Activated CD4-positive, alpha-beta T cell treated with anti-CD3 and anti-CD28 coated beads, Interleukin-2, amount 10 ng/mL, durations not matched to agents 7 days and 5 days (primary cell): Measurements from ENCODE around the gene KIAA2012. TPM values are rescaled to one million over a fixed set of nuclear protein-coding genes. Genes with fewer than 3 reads are reported as not detected.
"Not testable (repeated sequence)": the region's sequence is repeated elsewhere in the genome, so short reads cannot be mapped to it uniquely, and the experiment has no call there.

Experiments
- CTCF ChIA-PET: fragments of 350-600 bp; sonication (Branson Sonifier 250); formaldehyde crosslinking; loops from one replicate; lab custom pipeline; 2021; ENCODE audit warnings: antibody characterized with exemption; lab: Charles Lee
- POLR2A ChIA-PET: fragments of 350-600 bp; sonication (Branson Sonifier 250); formaldehyde crosslinking; loops from one replicate; lab custom pipeline; 2021; ENCODE audit warnings: antibody characterized with exemption; lab: Charles Lee
- DNase-seq: peaks from one replicate; pipeline ENCODE4 v3.0.0-alpha.2; 2020
- H3K27ac Mint-ChIP-seq: one replicate; pipeline ENCODE4 v1.8.0; 2021; ENCODE audit warnings: mild to moderate bottlenecking, moderate library complexity, mixed read lengths
- H3K27me3 Mint-ChIP-seq: one replicate; pipeline ENCODE4 v1.8.0; 2021; ENCODE audit warnings: mixed read lengths
- H3K36me3 Mint-ChIP-seq: one replicate; pipeline ENCODE4 v1.8.0; 2021; ENCODE audit warnings: low read depth, mixed read lengths
- H3K4me1 Mint-ChIP-seq: one replicate; pipeline ENCODE4 v1.8.0; 2021; ENCODE audit warnings: mixed read lengths
- H3K4me3 Mint-ChIP-seq: one replicate; pipeline ENCODE4 v1.8.0; 2021; ENCODE audit warnings: mild to moderate bottlenecking, moderate library complexity, mixed read lengths
- H3K9me3 Mint-ChIP-seq: one replicate; pipeline ENCODE4 v1.8.0; 2021; ENCODE audit warnings: mixed read lengths
- total RNA-seq, 2 experiments: library from RNA; stranded (reverse); gene quantifications; one replicate each; pipeline ENCODE4 v1.2.3, GENCODE V29; 2021

The KIAA2012 gene
- total RNA-seq, 2 experiments from 2014 or later, result not detected

DNA sequence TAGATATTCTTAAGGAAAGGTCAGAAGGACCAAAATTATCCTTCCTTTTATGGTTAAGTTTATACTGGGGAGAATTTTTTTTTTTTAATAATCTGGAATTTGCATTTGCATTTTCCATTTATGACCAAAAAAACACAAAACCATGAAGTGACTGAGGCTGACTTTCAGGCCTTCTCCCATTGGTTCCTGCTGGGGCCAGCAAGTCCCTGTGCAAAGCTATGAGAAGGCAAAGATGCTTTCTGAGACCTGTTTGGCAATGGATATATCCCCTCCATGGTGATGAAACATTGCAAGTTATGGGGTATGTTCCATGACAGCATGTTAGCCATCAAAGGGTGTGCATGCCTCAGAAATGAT, 60.8 kb downstream of the KIAA2012 start:
- CTCF ChIA-PET, result no interaction called here
- Mint-ChIP-seq H3K4me1 (no peaks in the 10 kb centered on the region), H3K4me3 (no peak overlapping the region), H3K27ac (no peak overlapping the region), H3K36me3 (no peaks in the 10 kb centered on the region), H3K9me3 (no peaks in the 10 kb centered on the region), H3K27me3 (no peaks in the 10 kb centered on the region)
- no peak for DNase-seq
- POLR2A ChIA-PET, result no interaction called here

DNA sequence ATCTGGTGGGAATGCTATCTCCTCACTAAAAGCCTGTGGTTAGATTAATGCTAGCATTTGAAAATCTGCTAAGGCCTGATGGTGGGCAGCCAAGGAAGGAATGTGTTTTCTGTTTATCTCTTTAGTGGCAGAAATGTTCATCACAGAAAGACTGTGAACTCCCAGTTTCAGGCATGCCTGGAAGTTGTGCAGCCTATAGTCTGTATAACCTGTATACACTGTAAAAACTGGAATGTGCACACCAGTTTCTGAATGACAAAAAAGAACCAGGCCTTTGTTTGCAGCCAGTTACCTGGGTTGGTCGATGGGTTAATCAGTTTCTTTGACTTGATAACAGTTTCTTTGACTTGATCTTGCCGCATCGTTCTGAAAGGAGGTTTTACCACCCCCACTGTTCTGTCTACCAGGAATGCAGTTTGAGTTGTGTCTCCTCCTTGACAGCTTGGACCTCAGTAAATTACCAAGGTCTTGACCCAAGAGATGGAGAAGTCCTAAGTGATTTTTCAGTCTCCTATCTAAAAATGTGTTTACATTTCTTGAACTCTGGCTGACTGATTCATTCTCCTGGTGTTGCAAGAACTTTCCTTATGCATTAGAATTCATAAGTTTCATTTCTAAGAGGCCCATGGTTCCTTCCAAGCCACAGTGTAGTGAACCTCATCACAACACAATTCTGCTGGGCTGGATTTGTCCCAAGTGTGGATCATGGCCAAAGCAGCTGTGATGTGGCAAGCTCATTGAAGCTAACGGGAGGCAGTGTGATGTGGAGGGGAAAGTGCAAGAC, 62.2 kb downstream of the KIAA2012 start:
- no peaks in the 10 kb centered on the region for H3K27me3 Mint-ChIP-seq
- no peak overlapping the region for H3K4me3 Mint-ChIP-seq
- ChIA-PET CTCF (interaction anchor here (1.2 to 1.5 kb wide), 2 partner anchors 9 to 16 kb away, joined by 4 to 5 read pairs; no protein-coding TSS in a partner anchor), POLR2A (no interaction called here)
- H3K9me3 Mint-ChIP-seq, result no peaks in the 10 kb centered on the region
- no peaks in the 10 kb centered on the region for H3K4me1 Mint-ChIP-seq
- no peak for DNase-seq
- H3K27ac Mint-ChIP-seq, result no peak overlapping the region
- no peaks in the 10 kb centered on the region for H3K36me3 Mint-ChIP-seq

DNA sequence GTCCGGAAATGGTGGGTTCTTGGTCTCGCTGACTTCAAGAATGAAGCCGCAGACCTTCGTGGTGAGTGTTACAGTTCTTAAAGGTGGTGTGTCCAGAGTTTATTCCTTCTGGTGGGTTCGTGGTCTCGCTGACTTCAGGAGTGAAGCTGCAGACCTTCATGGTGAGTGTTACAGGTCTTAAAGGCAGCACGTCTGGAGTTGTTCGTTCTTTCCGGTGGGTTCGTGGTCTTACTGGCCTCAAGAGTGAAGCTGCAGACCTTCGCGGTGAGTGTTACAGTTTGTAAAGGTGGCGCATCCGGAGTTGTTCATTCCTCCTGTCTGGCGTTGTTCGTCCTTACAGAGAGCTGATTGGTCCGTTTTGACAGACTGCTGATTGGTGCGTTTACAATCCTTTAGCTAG, 63.0 kb downstream of the KIAA2012 start:
- H3K4me3 Mint-ChIP-seq, H3K4me1 Mint-ChIP-seq, H3K27ac Mint-ChIP-seq, H3K36me3 Mint-ChIP-seq, H3K9me3 Mint-ChIP-seq, H3K27me3 Mint-ChIP-seq, DNase-seq, POLR2A ChIA-PET: not testable (repeated sequence)
- CTCF ChIA-PET, result interaction anchor here (1.2 to 1.5 kb wide), 2 partner anchors 10 to 17 kb away, joined by 4 to 5 read pairs; no protein-coding TSS in a partner anchor

DNA sequence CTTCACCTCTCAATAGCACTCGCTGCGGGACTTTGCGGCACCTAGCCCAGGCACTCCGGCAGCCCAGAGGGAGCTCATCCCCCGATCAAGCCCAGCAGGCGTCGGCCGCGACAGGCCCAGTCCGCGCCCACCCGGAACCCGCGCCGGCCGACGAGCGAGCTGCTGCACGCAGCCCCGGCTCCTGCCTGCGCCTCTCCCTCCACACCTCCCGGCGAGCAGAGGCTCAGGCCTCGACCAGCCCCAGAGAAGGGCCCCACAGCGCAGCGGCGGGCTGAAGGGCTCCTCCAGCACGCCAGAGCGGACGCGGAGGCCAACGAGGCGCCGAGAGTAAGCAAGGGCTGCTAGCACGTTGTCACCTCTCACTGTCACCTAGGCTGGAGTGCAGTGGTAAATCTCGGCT, 63.5 kb downstream of the KIAA2012 start:
- Mint-ChIP-seq H3K4me3 (no peak overlapping the region), H3K36me3 (no peaks in the 10 kb centered on the region), H3K27me3 (no peaks in the 10 kb centered on the region), H3K4me1 (no peaks in the 10 kb centered on the region), H3K9me3 (no peaks in the 10 kb centered on the region), H3K27ac (no peak overlapping the region)
- CTCF ChIA-PET, result interaction anchor here (0.6 to 1.5 kb wide), 4 partner anchors 9 to 1048 kb away, joined by 3 to 6 read pairs (median 4); no protein-coding TSS in a partner anchor
- POLR2A ChIA-PET, result no interaction called here
- no peak for DNase-seq

DNA sequence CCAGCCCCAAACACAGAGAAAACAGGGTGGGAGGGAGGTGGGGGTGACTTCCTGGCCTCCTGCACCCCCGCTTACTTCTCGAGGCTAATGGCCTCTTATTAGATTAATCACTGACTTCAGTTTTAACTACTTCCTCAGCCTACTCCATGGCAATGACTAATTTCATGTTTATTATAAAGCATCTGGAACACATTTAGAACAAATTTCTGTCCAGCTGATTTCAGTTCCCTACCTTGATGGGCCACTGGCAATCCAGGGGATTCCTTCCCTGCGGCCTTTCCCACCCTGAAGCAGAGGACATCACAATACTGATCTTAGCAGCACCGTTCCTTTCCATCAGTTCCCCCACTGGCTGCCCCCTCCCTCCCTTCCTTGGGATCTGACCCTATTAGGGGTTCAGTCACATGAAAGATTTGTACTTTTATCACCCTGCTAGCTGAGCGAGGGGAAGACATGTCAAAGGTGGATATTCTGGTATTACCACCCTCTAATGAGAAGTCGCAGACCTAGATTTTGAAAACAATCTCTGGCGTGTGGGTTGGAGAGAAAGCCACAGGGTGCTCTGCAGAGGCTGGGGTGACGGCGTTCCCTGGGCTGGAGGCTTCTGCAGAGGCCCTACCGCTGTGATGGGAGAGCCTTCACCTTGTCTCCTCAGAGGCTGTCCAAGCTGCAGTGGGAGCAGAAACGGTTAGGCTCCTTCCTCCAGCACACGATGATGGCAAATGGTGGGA, 67.6 kb downstream of the KIAA2012 start:
- no peaks in the 10 kb centered on the region for H3K36me3 Mint-ChIP-seq
- CTCF ChIA-PET, result interaction anchor here (0.6 kb wide), 1 partner anchor 73 kb away, joined by 4 read pairs; no protein-coding TSS in a partner anchor

DNA sequence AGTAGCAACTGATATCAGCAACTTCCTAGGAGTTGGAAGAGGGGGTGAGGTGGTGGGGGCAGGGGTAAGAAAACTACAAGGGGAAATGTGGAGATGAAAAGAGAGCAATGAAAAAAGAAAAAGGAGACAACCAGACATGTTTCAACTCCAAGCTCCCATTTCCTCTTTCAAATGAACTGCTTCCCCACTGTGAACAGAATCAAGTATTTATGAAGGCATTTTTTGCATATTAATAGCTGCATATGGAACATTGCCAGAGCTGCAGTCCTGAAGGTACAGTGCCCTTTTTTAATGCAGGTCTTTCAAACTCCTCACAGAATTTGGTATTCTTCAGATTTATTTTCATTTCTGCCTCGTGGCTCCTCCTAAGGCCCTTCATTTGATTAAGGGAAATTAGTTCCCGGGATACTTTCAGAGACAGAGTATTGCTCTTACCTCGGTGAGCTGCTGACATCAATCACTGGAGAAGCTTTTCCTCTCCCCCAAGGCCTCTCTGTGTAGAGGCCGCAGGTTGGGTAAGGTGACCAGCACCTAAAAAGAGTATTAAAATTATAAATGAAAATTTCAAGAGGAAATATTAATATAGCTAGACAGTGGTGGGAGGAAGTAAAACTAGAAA, 68.4 kb downstream of the KIAA2012 start:
- ChIA-PET CTCF (interaction anchor here (0.6 kb wide), 1 partner anchor 73 kb away, joined by 4 read pairs; no protein-coding TSS in a partner anchor), POLR2A (no interaction called here)
- Mint-ChIP-seq H3K36me3 (no peaks in the 10 kb centered on the region), H3K4me3 (no peak overlapping the region), H3K4me1 (no peaks in the 10 kb centered on the region), H3K27ac (no peak overlapping the region), H3K27me3 (peaks cover 12% of the 10 kb centered on the region), H3K9me3 (no peaks in the 10 kb centered on the region)
- no peak for DNase-seq

More for the DNA sequence above, 67.6 kb downstream of the KIAA2012 start:
- no peaks in the 10 kb centered on the region for H3K9me3 Mint-ChIP-seq
- no peak for DNase-seq
- POLR2A ChIA-PET, result no interaction called here
- no peaks in the 10 kb centered on the region for H3K4me1 Mint-ChIP-seq
- no peak overlapping the region for H3K4me3 Mint-ChIP-seq
- H3K27ac Mint-ChIP-seq, result no peak overlapping the region
- H3K27me3 Mint-ChIP-seq, result peaks cover 12% of the 10 kb centered on the region

DNA sequence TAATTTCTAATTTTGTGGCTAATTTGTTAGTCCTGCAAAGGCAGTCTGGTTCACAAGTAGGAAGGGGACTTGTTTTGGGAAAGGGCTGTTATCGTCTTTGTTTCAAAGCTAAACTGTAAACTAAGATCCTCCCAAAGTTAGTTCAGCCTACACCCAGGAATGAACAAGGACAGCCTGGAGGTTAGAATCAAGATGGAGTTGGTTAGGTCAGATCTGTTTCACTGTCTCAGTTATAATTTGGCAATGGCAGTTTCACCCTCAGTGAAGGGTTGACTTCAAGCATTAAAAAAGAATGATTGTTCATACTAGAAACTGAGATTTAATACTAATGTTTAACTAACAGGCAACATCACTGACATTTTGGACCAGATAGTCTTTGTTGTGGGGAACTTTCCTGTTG, 69.5 kb downstream of the KIAA2012 start:
- Mint-ChIP-seq H3K4me3 (no peak overlapping the region), H3K9me3 (no peaks in the 10 kb centered on the region), H3K36me3 (no peaks in the 10 kb centered on the region), H3K4me1 (no peaks in the 10 kb centered on the region), H3K27me3 (peaks cover 12% of the 10 kb centered on the region), H3K27ac (no peak overlapping the region)
- ChIA-PET POLR2A (no interaction called here), CTCF (no interaction called here)
- DNase-seq, result no peak

DNA sequence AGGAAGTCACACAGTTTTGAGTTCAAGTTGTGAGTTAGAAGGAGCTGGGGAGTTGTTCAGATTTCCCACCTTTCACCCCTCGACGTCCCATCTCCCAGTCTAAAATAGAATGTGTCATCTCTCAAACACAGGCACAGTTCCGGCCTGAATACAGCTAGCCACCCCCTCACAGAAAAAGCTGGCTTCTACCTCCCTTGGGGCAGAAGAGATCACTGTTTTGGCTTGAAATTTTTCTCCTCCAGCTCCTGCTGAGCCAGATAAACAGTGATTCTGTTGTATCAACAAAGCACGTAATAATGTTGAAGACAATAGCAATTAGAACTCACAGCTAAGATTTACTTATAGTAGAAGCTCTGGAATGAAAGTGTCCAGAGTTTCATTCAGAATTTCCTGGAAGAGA, 74.7 kb downstream of the KIAA2012 start:
- no peak overlapping the region for H3K4me3 Mint-ChIP-seq
- H3K27me3 Mint-ChIP-seq, result peaks cover 20% of the 10 kb centered on the region
- ChIA-PET CTCF (no interaction called here), POLR2A (no interaction called here)
- H3K9me3 Mint-ChIP-seq, result no peaks in the 10 kb centered on the region
- DNase-seq, result no peak
- H3K27ac Mint-ChIP-seq, result no peak overlapping the region
- no peaks in the 10 kb centered on the region for H3K4me1 Mint-ChIP-seq
- H3K36me3 Mint-ChIP-seq, result no peaks in the 10 kb centered on the region

DNA sequence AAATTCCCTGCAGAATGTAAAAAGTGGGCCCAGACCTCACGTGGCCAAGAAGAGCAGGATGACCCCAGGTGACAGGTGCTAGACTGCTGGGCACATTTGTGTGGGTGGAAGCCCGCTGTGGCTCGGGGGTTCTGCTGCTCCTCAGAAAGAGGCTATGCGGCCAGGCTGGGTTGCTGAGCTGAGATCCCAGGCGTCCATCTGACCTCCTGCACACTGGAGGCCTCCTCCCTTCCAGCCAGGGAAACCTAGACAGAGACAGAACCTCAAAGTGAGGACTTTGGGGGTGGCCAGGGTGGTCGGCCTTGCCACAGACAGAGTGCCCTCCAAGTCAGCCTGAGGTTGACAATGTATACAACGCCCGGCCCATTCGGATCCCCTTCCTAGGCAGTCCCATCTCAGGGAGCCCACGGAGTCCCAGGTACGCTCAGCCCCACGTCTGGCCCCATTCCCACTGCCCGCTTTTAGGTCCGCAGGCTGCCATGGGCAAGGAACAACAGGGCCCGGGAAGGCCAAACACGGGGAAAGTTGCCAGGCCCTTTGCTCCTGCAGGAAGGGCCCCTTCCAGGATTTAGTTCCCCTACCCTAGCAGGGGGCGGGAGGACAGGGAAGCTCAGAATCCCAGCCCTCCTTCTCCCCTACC, 75.6 kb downstream of the KIAA2012 start:
- POLR2A ChIA-PET, result no interaction called here
- H3K36me3 Mint-ChIP-seq, result no peaks in the 10 kb centered on the region
- H3K27me3 Mint-ChIP-seq, result peaks cover 20% of the 10 kb centered on the region
- H3K9me3 Mint-ChIP-seq, result no peaks in the 10 kb centered on the region
- H3K4me3 Mint-ChIP-seq, result no peak overlapping the region
- CTCF ChIA-PET, result no interaction called here
- DNase-seq, result no peak
- H3K4me1 Mint-ChIP-seq, result no peaks in the 10 kb centered on the region
- no peak overlapping the region for H3K27ac Mint-ChIP-seq

DNA sequence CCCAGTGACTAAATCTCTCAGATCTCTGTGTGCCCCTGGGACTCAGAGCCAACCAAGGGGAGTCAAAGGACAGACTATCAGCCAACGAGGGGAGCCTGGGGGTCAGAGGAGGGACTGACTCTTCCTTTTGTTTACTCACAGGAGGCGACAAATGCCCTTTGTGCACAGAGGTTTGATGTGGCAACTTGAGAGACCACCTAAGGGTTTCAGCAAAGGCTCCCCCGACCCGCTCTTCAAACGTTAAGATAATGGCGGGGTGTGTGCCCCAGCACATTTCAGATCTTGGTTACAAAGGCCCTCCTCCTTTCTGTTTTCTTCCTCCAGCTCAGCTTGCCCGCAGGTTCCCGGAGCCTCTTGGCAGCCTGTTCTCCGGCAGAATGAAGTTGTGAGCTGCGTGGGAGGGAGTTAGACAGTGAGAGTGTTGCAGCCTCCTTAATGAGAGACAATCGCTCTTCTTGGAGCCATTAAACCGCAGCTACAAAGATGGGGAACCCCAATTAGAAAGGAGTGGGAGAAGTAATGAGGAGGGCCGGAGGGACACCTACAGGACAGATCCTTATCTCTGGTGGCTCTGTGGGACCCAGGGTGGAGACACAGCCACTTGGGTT, 76.2 kb downstream of the KIAA2012 start:
- no peak overlapping the region for H3K27ac Mint-ChIP-seq
- ChIA-PET CTCF (interaction anchor here (0.9 kb wide), 1 partner anchor 174 kb away, joined by 3 read pairs; no protein-coding TSS in a partner anchor), POLR2A (no interaction called here)
- H3K9me3 Mint-ChIP-seq, result no peaks in the 10 kb centered on the region
- H3K4me3 Mint-ChIP-seq, result no peak overlapping the region
- H3K36me3 Mint-ChIP-seq, result no peaks in the 10 kb centered on the region
- H3K27me3 Mint-ChIP-seq, result peaks cover 18% of the 10 kb centered on the region
- no peaks in the 10 kb centered on the region for H3K4me1 Mint-ChIP-seq
- DNase-seq, result no peak

DNA sequence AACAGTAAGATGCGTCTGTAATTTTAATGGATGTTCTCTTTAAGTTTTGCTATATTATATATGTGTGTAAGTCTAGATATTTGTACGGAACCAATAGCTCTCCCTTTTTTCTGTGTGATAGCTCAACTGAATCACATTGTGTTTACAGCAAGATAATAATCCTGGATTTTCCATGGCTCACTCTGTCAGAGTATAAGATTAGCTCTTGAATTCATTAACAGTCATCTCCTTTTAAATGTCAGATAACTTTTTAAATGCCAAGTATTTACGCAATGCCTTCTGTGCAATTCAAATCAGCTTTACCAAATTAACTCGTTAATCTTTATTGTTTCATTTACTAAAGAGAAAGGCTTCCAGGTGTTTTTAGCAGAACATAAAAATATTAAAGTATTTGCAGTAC, 76.9 kb downstream of the KIAA2012 start:
- Mint-ChIP-seq H3K4me1 (no peaks in the 10 kb centered on the region), H3K27me3 (peaks cover 16% of the 10 kb centered on the region), H3K9me3 (no peaks in the 10 kb centered on the region), H3K36me3 (no peaks in the 10 kb centered on the region), H3K4me3 (no peak overlapping the region), H3K27ac (no peak overlapping the region)
- POLR2A ChIA-PET, result no interaction called here
- no peak for DNase-seq
- CTCF ChIA-PET, result interaction anchor here (0.9 kb wide), 1 partner anchor 175 kb away, joined by 3 read pairs; no protein-coding TSS in a partner anchor

DNA sequence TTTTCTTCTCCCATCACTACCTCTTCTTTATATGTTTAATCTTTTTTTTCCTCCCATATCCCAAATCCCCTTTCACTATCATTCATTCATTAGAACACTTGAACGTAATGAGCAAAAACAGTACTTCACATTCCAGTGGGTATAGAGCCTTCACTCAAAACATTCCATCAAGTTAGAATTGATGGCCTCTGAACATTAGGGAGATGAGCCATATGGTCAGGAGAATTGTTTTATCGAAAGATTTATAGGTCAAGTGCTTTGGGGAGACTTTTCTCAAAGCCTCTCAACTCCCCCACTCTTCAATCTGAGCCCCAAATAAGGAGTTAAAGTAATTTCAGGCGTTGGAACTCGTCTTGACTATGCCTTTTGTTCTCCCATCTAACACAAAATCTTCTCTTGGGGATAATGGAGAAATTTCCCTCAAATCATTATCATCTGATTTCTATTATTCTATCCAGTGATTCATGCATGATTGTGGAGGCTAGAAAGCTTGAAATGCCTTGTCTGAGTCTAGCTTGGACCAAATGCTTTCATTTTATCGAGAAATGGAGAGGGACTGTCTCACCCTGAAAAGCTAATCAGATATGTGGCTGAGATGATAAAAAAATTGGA, 79.2 kb downstream of the KIAA2012 start:
- CTCF ChIA-PET, result no interaction called here

More for the DNA sequence above, 79.2 kb downstream of the KIAA2012 start:
- no peaks in the 10 kb centered on the region for H3K36me3 Mint-ChIP-seq
- DNase-seq, result no peak
- no peak overlapping the region for H3K27ac Mint-ChIP-seq
- peaks cover 16% of the 10 kb centered on the region for H3K27me3 Mint-ChIP-seq
- no peak overlapping the region for H3K4me3 Mint-ChIP-seq
- no peaks in the 10 kb centered on the region for H3K4me1 Mint-ChIP-seq
- no peaks in the 10 kb centered on the region for H3K9me3 Mint-ChIP-seq
- POLR2A ChIA-PET, result no interaction called here
